NCI-H2081 treated with DMSO at 0.1 percent for 48 hours (cell line): Measurements from ENCODE around the gene FOXO1.

Experiments
- DNase-seq: peaks from one replicate; lab custom pipeline; 2025; lab: John Stamatoyannopoulos, UW

FOXO1 gene

GRCh38 chr13:40635315-40635995 is 31.0 kb downstream of the FOXO1 start:
- no peak for DNase-seq

- DNase-seq: no peak
Observed at GRCh38 chr13:40632915-40633314, 33.5 kb downstream of the FOXO1 start.

- no peak for DNase-seq
Observed at GRCh38 chr13:40631605-40632004, 34.8 kb downstream of the FOXO1 start.

DNA sequence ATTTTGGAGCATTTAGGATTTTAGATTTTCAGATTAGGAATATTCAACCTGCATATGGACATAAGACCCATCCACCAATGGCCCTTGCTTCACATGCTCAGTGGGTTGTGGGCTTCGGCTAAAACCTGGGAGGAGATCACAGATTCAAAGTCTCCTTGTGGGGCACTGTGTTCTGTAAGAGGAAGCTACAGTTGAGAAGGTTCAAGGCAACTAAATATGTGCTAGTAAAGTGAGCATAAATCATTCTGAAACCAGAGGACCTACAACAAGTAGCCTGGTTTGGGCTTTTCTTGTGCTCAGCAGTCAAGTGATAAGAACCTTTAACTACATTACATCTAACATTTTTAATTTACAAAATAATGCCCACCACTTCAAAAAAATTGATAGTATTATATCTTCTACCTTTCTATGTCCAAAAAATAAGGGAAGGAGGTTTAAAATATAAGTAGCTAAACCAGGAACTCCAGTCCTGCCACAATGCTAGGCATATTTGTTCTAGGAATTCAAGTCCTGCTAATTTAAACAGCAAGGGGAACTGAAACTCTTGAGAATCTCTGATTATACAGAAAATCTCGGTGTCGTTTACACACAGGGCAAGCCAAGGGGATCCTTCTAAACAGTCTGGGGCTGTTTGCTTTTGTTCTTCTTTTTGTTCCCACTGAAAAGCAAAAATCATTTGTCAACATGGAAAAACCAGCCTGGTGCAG is 36.6 kb downstream of the FOXO1 start:
- no peak for DNase-seq

GRCh38 chr13:40626977-40627376 is 39.5 kb downstream of the FOXO1 start:
- DNase-seq: no peak

GRCh38 chr13:40626561-40626960 is 39.9 kb downstream of the FOXO1 start:
- no peak for DNase-seq

GRCh38 chr13:40624986-40625385 is 41.5 kb downstream of the FOXO1 start:
- DNase-seq: no peak

DNA sequence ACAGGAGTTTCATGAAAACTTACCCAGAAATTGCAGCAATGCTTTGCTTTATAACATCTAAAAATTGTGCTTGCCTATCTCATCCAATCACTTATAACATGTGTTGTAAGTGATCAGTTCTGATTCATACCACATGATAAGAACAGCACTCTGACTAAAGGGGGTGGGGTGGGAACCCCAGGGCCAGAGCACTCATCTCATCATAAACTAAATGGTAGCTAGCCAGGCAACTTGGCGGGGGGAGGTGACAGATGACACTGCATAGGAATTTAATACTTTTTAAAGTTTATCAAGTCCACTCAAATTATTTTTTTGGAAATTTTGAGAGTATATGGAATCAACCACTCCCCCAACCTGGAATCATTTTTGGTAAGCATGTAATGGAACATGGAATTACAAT is 42.1 kb downstream of the FOXO1 start:
- DNase-seq: no peak

GRCh38 chr13:40622761-40623160 is 43.7 kb downstream of the FOXO1 start:
- DNase-seq: no peak

GRCh38 chr13:40622246-40622645 is 44.2 kb downstream of the FOXO1 start:
- DNase-seq: no peak

GRCh38 chr13:40619479-40619814 is 47.0 kb downstream of the FOXO1 start:
- no peak for DNase-seq

DNA sequence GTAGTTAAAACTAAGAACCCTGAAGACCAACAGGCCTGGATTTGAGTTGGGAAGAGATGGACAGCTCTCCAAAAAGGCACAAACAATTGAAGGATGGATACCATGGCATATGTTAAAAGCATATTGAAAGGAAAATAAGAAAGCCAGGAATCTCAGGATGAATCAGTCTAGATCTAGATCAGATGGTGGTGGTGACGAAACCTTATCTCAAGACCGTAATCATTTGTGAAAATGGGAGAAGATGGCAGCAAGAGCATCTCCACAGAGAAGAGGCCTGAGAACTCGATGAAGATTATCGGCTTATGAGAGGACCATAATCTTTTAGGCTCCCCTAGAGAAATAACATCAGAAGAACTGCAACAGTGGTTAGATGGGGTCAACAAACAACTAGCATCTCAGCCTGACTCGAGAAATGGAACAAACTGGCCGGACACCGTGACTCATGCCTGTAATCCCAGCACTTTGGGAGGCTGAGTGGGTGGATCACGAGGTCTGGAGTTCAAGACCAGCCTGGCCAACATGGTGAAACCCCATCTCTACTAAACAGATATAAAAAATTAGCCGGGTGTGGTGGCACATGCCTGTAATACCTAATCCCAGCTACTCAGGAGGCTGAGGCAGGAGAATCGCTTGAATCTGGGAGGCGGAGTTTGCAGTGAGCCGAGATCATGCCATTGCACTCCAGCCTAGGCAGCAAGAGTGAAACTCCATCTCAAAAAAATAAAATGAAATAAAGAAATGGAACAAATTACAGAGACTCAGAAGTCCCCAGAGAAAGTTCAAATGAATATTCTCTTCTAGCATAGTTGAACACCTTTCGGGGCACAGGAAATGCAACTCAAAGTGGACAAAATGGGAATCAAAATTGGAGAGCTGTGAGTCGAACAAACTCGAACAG is 47.6 kb downstream of the FOXO1 start:
- DNase-seq: no peak

- no peak for DNase-seq
Observed at GRCh38 chr13:40617801-40618356, 48.6 kb downstream of the FOXO1 start.

GRCh38 chr13:40615619-40616018 is 50.8 kb downstream of the FOXO1 start:
- no peak for DNase-seq

- no peak for DNase-seq
Observed at GRCh38 chr13:40613914-40614313, 52.5 kb downstream of the FOXO1 start.

GRCh38 chr13:40613192-40613818 is 53.1 kb downstream of the FOXO1 start:
- DNase-seq: no peak

DNA sequence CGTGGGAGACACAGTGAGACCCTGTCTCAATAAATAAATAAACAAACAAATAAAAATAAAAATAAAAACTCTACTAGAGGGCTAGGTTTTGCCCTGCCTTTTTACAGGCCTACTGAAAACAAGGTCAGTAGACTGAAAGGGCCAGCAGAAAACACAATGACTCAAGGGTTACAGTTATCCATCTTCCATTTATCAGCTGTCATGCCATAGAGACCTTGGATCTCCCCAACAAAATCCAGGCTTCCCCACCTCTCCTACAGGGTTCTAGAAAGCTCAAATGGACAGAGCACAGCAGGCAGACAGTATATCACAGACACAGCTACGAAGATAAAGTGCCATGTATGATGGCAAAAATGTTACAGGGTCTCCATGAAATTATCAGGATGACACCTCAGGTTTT is 54.4 kb downstream of the FOXO1 start:
- no peak for DNase-seq

DNA sequence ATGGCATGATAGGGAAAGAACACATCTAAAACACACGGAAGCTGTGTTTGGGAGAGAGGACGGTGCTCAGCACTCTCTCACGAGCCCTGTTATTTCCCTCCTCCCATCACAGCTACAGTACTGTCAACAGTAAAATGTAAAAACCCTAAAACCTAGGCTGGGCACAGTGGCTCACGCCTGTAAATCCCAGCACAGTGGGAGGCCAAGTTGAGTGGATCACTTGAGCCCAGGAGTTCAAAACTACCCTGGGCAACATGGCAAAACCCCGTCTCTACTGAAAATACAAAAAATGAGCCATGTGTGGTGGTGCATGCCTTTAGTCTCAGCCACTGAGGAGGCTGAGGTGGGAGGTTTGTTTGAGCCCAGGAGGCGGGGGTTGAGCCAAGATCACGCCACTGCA is 54.8 kb downstream of the FOXO1 start:
- no peak for DNase-seq

DNA sequence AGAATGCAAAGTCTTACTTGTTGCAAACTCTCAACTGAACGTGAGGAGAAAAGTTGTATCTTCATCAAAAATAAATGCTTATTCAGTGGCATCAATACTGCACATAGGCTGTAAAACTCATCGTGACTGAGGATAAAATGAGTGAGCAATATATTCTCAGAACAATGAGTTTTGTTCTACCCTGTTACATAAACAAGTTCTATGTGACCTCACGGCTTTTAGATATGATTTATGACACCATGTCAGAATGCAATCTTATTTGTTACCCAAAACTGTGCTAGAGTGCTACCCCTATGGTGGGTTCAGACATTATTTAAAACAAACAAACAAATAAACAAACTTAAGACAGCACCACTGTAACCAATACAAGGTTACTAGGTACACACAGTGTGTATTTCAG is 55.4 kb downstream of the FOXO1 start:
- no peak for DNase-seq

DNA sequence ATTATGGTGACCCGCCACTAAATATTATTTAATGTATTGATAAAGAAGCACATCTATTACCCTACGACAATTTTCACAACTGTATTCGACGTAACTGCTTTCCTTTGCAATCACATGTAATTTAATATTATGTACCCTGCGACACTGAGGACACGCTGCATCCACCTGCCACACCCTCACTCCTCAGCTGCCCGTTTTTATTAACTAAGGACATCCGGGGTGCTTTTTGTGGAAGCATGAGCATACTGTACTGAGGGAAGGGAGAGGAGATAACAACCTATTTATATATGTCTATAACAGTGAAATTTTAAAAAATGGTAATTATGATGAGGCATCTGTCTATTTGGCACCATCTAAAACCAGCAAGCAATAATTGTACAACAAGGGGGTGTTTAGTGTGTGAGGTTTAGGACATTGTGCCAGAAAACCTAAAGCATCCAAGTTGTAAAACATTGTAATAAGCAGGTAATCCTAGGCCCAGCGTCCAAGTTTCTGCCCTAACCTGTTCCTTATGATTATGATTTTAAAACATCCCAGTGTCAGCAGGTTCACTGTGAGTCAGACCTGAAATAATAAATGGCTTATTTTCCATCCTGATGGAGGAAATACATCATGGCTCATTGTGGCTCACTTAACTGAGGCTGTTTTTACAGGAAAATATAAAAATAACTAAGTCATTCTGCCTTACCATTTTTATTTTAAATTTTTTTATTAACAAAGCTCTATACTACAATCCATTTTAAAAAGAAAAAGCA is 56.3 kb downstream of the FOXO1 start:
- no peak for DNase-seq

- DNase-seq: no peak
Observed at GRCh38 chr13:40608308-40608707, 58.1 kb downstream of the FOXO1 start.
